Activated T-cell treated with anti-CD3 and anti-CD28 coated beads, Interleukin-2, amount 50 U/mL, for 48 hours (primary cell): Measurements from ENCODE around the gene SLC25A46.
A peak's percentile ranks its signal among the peaks of the same experiment; 100 is the strongest.
"Not testable (repeated sequence)": the region's sequence is repeated elsewhere in the genome, so short reads cannot be mapped to it uniquely, and the experiment has no call there.

Experiments
- DNase-seq, 2 experiments: peaks; one replicate each; pipeline ENCODE4 v3.0.0-alpha.2; 2020

Gene SLC25A46

GRCh38 chr5:110738812-110739651 is at the start of gene SLC25A46:
Gene SLC25A46 (plus strand): TSS chr5:110739007. CDS start chr5:110739120, 113 bp downstream.
- DNase-seq, result peak; percentile 88 to 90

GRCh38 chr5:110690587-110690986 is 48.2 kb upstream of the SLC25A46 start:
- DNase-seq, result not testable (repeated sequence)

GRCh38 chr5:110692669-110693068 is 46.1 kb upstream of the SLC25A46 start:
- not testable (repeated sequence) for DNase-seq

GRCh38 chr5:110702300-110702699 is 36.5 kb upstream of the SLC25A46 start:
- no peak for DNase-seq

GRCh38 chr5:110702704-110703103 is 36.1 kb upstream of the SLC25A46 start:
- DNase-seq, result no peak

- no peak for DNase-seq
These were observed 35.3 kb upstream of the SLC25A46 start for GRCh38 chr5:110703481-110703880.

GRCh38 chr5:110705349-110705748 is 33.5 kb upstream of the SLC25A46 start:
- no peak for DNase-seq

GRCh38 chr5:110707260-110707844 is 31.5 kb upstream of the SLC25A46 start:
- no peak for DNase-seq

- no peak for DNase-seq
These were observed 22.3 kb upstream of the SLC25A46 start for GRCh38 chr5:110716247-110717245.

- no peak for DNase-seq
These were observed 20.5 kb upstream of the SLC25A46 start for GRCh38 chr5:110718311-110718710.

GRCh38 chr5:110726249-110727024 is 12.4 kb upstream of the SLC25A46 start, which contains the start of gene TMEM232:
Gene TMEM232 (minus strand): TSS chr5:110726671. CDS start chr5:110667352, 59,319 bp downstream.
- peak; percentile 70 to 78 for DNase-seq

GRCh38 chr5:110727025-110727314 is 11.8 kb upstream of the SLC25A46 start:
- DNase-seq, result no peak

GRCh38 chr5:110731499-110731898 is 7.3 kb upstream of the SLC25A46 start:
- not testable (repeated sequence) for DNase-seq

- no peak for DNase-seq
These were observed 4.7 kb upstream of the SLC25A46 start for GRCh38 chr5:110734101-110734500.

- no peak for DNase-seq
These were observed 3.3 kb upstream of the SLC25A46 start for GRCh38 chr5:110735556-110735955.

GRCh38 chr5:110736753-110737152 is 2.1 kb upstream of the SLC25A46 start:
- DNase-seq, result no peak

GRCh38 chr5:110738503-110738811 is 350 bp upstream of the SLC25A46 start:
- DNase-seq, result no peak

- no peak for DNase-seq
These were observed 13.3 kb downstream of the SLC25A46 start for GRCh38 chr5:110751902-110752762.

- DNase-seq, result no peak
These were observed 14.1 kb downstream of the SLC25A46 start for GRCh38 chr5:110752953-110753352.

GRCh38 chr5:110753600-110753999 is 14.8 kb downstream of the SLC25A46 start:
- DNase-seq, result no peak

GRCh38 chr5:110754181-110754580 is 15.4 kb downstream of the SLC25A46 start:
- no peak for DNase-seq
